Hematopoietic multipotent progenitor cell treated with erythropoietin and hydrocortisone succinate and interleukin-3 and kit ligand, for 8 days (in vitro differentiated cells): ENCODE measurements around the gene SULT1C4.

ENCODE experiments used
- DNase-seq: peaks from one replicate; pipeline ENCODE4 v3.0.0-alpha.2; 2015

SULT1C4 gene

GRCh38 chr2:108376774-108377173, 980 bp upstream of the SULT1C4 start:
- no peak for DNase-seq

DNA sequence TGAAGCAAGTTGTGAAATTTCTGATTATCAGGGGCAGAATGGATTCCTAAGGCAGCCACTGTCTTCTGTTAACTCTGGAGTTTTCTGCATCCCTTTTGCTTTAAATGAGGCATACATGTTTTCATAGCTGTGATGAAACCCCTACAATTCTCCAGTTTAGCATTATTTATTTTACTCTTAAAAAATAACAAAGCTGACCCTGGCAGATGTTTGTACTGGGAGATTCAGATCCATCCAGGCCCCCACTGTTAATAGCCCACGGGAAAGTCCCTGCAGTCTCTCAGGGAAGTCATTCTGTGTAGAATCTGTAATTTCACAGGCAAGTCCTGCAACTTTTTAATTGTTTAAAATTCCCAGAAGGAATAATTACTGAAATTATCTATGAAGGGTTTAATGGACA, 353 bp upstream of the SULT1C4 start:
- no peak for DNase-seq

DNA sequence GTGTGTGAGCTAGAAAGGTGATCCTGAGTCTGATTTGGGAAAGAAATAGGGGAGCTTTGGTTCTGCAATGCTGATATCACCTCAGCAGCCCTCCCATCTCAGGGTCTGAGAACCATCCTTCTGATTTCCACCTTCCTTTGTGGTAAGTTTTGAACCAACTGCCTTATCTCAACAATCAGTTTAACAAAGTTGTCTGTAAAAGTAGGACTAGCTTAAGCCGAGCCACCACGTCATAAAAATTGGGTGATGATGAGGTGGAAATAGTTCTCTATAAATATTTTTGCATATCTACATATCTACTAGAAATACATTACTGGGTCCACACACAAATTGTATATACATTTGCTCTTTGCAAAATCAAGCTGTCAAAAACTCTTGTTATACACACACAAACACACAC, 1.1 kb downstream of the SULT1C4 start:
- DNase-seq, result no peak

GRCh38 chr2:108382196-108382595, 4.4 kb downstream of the SULT1C4 start:
- no peak for DNase-seq

DNA sequence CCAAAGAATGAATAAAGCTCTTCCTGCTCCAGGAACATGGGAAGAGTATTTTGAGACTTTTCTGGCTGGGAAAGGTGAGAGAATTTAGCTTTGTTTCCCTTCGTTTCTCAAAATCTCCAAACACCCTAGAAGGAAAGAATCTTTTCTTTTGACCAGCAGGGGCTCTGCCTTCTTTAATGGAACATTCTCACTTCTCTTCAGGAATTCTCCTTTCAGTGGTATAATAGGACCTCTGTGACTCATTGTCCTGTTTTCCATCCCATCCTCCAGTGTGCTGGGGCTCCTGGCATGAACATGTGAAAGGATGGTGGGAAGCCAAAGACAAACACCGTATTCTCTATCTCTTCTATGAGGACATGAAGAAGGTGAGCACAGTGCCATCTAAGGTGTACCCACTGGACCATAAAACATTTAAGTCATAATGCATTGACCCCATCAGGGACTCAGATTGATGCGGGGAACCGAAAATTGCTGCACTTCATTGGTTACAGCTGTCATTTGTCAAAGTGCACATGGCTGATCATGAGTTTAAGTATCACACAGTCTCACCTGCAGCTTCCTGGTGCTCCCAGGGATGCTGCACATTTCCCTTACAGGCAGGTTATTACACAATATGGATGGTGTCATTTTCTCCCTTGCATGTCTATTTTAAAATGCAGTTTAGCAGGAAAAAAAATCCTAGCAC, 5.5 kb downstream of the SULT1C4 start:
- DNase-seq, result no peak

- no peak for DNase-seq
These were observed 7.1 kb downstream of the SULT1C4 start for GRCh38 chr2:108384662-108385393.

- DNase-seq, result no peak
These were observed 7.8 kb downstream of the SULT1C4 start for GRCh38 chr2:108385411-108386071.

- no peak for DNase-seq
These were observed 10.3 kb downstream of the SULT1C4 start for GRCh38 chr2:108388045-108388444.

DNA sequence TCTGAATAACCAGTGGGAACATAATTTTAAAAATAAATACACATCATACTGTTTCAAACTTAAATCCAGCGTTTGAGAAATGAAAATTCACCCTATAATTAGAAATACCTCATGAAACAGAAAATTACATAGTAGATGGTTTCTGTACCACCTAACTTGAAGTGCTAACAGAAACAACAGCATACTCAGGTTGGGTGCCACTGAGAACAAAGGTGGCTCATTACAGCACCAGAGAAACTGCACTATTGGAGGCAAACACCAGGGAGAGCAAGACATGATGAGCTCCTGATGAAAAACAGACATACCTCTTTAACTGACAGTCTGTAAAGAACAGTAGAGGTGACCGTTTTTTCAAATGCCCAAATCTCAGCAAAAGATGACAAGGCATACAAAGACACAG, 12.6 kb downstream of the SULT1C4 start:
- no peak for DNase-seq

DNA sequence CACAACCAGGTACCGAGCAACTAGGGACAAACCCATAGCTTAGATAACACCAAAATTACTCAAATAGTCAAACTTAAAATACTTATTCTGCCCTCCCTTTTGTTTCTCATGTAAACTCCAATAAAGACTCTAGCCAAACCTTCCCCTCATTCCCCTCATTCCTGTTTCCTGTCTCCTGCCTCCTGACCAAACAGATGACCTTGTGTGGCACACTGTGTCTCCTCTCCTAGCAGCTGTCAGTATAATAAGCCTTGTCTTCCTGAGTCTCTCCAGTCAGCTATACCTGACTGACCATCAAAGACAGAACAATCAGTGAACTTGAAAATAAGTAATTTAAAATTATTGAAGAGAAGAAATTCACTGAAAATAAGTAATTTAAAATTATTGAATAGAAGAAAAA, 14.3 kb downstream of the SULT1C4 start:
- DNase-seq, result no peak

- DNase-seq, result no peak
These were observed 15.4 kb downstream of the SULT1C4 start for GRCh38 chr2:108393197-108393596.

DNA sequence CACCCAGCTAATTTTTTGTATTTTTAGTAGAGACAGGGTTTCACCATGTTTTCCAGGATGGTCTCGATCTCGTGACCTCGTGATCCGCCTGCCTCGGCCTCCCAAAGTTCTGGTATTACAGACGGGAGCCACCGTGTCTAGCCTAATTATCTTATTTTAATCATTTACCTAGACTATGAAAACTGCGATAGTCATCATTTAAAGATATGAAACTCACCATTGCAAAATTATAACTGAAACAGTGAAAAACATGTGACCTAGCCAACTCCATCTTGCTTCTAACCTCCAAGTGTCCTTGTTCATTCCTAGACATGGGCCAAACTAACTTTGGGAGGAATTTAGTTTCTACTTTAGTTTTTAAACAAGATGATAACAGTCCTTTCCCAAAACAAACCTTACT, 17.4 kb downstream of the SULT1C4 start:
- DNase-seq, result no peak

DNA sequence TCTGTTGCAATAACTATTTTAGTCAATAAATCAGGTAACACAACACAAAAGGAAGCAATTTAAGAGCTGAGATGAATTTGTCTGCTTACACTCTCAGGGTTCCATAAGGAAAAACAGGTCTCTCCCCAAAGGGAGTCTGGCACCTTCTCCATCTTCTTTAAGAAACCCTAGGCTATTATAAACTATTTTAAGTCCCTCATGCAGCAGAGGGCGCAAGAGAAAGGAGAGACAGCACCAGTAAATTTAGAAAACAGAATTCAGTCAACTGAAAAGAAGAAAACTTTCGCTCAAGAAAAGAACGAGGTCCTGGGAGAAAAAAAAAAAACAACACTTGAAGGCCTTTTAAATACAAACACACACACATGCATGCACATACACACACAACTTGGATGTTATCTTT, 19.1 kb downstream of the SULT1C4 start:
- peak; percentile 55 for DNase-seq

DNA sequence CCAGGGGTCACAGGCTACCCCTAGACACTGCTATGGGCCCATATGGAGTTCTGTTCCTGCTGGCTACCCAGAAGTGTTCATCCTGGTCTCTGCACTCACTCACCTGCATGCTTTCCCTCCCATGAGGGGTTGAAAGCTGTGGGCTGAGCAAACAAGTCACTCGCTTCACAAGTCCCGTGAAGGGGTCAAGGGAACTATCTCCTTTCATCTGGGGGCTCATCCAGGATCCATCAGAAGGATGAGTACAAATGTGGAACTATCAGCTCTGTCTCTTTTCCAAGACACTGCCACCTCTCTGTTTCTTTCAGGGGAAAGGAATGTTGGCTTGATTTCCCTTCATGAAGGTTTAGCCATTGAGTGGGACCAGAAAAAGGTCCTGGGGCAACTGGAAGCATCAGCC, 21.7 kb downstream of the SULT1C4 start:
- DNase-seq, result no peak

DNA sequence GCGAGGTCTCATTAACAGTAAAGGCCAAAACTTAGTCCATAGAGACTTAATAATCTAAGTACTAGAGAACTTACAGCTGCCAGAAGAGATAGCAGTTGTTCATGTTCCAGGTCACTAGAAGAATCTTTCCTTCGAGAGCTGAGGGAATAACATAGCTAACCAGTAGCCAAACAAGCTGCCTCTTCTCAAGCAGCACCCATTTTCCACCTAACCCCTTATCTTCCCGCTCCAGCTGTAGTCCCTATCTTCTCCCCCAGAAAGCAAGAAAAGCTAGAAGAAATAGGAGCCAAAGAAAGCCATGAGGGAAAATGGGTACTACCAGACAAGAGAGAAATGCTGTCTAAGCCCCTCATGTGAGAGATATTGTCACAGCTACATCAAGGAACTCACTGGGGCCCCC, 24.0 kb downstream of the SULT1C4 start:
- DNase-seq, result peak; percentile 60

DNA sequence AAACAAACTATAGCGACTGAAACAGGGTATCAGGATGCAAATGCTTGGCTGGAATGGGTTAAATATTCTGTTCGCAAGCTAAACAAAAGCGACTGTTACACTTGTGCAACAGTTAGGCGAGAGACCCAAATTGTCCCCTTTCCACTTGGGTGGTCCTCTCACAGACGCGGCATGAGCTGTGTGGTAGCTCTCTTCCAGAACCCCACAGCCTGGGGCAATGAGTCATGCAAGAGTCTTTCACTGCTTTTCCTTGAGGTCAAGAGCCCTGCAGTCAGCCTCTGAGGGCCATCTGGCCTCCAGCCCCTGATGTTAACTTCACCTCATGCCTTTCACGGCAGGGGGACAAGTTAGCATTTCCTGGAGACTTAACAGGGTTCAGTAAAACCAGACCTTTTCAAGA, 25.7 kb downstream of the SULT1C4 start:
- DNase-seq, result no peak

DNA sequence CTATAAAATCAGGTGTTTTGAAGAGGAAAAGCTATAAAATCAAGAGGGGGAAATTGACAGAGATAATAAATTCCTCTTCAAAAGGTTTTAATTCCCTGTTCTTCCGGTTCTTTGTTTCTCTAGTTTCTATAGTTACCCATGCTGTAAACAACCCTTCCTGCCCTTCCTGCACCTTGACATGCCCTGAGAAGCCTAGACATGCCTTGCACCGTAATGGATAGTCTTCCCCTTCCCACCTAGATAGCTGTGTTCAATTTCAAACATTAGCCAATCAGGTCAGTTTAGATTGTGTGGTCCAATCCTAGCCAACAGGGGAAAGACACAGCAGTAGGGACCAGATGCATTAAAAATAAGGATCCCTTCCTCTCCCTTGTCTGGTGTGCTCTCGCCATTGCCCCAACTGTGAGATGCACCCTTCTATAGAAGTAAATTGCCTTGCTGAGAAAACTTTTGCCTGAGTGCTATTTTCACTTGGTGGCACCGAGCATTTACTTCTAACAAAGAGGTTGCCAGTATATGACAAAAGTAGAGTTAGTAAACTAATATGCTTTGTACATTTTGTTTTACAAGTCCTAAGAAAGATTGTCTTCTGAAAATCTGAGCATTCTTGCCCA, 27.1 kb downstream of the SULT1C4 start:
- no peak for DNase-seq

- DNase-seq, result no peak
These were observed 30.3 kb downstream of the SULT1C4 start for GRCh38 chr2:108407864-108408729.

GRCh38 chr2:108409768-108410167, 32.0 kb downstream of the SULT1C4 start:
- no peak for DNase-seq

GRCh38 chr2:108412995-108413710, 35.4 kb downstream of the SULT1C4 start:
- no peak for DNase-seq

DNA sequence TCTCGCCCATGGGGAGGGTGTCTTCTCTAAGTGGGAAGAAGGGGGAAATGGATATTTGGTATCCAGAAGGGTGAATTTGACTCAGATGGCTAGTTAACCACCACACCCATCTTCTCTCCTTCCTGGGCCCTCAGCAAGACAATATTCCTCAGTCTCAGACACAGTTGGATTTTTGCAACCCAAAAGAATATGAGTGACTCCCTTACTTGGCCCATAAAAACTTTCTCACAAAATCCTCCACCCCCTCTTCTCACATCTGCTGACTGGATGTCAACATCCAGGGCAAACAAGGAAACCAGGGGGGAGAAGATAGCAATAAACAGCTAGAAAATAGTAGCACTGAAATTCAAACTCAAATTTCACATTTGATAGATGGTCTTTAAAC, 35.9 kb downstream of the SULT1C4 start:
- DNase-seq, result no peak

GRCh38 chr2:108414256-108414876, 36.6 kb downstream of the SULT1C4 start:
- DNase-seq, result no peak
